ENCODE data around the gene NOXO1.
"Not testable (repeated sequence)": the region's sequence is repeated elsewhere in the genome, so short reads cannot be mapped to it uniquely, and the experiment has no call there.

GRCh38 chr16:2011726-2012125 is 30.5 kb upstream of the NOXO1 start:
- TF ChIP-seq CHD2 (IDR thresholded peaks at IDR 0.05; ENCODE audit: low read length, partially characterized antibody); ELF1 (IDR thresholded peaks at IDR 0.05); FOXM1 (IDR thresholded peaks at IDR 0.05; ENCODE audit: low read depth): not testable (repeated sequence)
- TF ChIP-seq, protein P1, sequence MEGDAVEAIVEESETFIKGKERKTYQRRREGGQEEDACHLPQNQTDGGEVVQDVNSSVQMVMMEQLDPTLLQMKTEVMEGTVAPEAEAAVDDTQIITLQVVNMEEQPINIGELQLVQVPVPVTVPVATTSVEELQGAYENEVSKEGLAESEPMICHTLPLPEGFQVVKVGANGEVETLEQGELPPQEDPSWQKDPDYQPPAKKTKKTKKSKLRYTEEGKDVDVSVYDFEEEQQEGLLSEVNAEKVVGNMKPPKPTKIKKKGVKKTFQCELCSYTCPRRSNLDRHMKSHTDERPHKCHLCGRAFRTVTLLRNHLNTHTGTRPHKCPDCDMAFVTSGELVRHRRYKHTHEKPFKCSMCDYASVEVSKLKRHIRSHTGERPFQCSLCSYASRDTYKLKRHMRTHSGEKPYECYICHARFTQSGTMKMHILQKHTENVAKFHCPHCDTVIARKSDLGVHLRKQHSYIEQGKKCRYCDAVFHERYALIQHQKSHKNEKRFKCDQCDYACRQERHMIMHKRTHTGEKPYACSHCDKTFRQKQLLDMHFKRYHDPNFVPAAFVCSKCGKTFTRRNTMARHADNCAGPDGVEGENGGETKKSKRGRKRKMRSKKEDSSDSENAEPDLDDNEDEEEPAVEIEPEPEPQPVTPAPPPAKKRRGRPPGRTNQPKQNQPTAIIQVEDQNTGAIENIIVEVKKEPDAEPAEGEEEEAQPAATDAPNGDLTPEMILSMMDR (IDR thresholded peaks at IDR 0.05): not testable (repeated sequence)
- TF ChIP-seq, protein P2, sequence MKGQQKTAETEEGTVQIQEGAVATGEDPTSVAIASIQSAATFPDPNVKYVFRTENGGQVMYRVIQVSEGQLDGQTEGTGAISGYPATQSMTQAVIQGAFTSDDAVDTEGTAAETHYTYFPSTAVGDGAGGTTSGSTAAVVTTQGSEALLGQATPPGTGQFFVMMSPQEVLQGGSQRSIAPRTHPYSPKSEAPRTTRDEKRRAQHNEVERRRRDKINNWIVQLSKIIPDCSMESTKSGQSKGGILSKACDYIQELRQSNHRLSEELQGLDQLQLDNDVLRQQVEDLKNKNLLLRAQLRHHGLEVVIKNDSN (IDR thresholded peaks at IDR 0.05; ENCODE audit: borderline replicate concordance, low read depth): not testable (repeated sequence)
